GM21447 (cell line): ENCODE results near the gene SMG6.

Experiments used
- ATAC-seq: cut with Tn5 transposase; IDR thresholded peaks from one replicate; pipeline ENCODE4 v1.9.1; 2021; ENCODE audit not compliant: unreplicated experiment

The SMG6 gene

GRCh38 chr17:2064520-2064971, 239.0 kb downstream of the SMG6 start:
- no peak for ATAC-seq

GRCh38 chr17:2064147-2064489, 239.5 kb downstream of the SMG6 start:
- ATAC-seq, result no peak

GRCh38 chr17:2063261-2064146, 240.1 kb downstream of the SMG6 start:
- ATAC-seq, result no peak

GRCh38 chr17:2062571-2063183, 240.9 kb downstream of the SMG6 start:
- no peak for ATAC-seq

GRCh38 chr17:2061441-2061958, 242.1 kb downstream of the SMG6 start:
- no peak for ATAC-seq

- no peak for ATAC-seq
Measured at GRCh38 chr17:2060681-2061440, 242.7 kb downstream of the SMG6 start.

- no peak for ATAC-seq
Measured at GRCh38 chr17:2060385-2060658, 243.3 kb downstream of the SMG6 start.

- no peak for ATAC-seq
Measured at GRCh38 chr17:2059547-2060384, 243.8 kb downstream of the SMG6 start.

GRCh38 chr17:2058586-2059546, 244.7 kb downstream of the SMG6 start:
- no peak for ATAC-seq

GRCh38 chr17:2057760-2058585, 245.6 kb downstream of the SMG6 start:
- no peak for ATAC-seq

- no peak for ATAC-seq
Measured at GRCh38 chr17:2057175-2057759, 246.3 kb downstream of the SMG6 start.

- no peak for ATAC-seq
Measured at GRCh38 chr17:2056206-2057174, 247.1 kb downstream of the SMG6 start.

- ATAC-seq, result no peak
Measured at GRCh38 chr17:2055292-2056205, 248.0 kb downstream of the SMG6 start.

- ATAC-seq, result peak; percentile 28
Measured at GRCh38 chr17:2054512-2055291, 248.9 kb downstream of the SMG6 start, which contains the start of gene HIC1. TSS of gene HIC1 (plus strand) at chr17:2055103. CDS start at chr17:2056691, 1,588 bp downstream.

GRCh38 chr17:2054262-2054511, 249.4 kb downstream of the SMG6 start:
- ATAC-seq, result no peak
